Thyroid gland (tissue), 4 donors: ENCODE data around the gene COMTD1.

Experiments
- CTCF ChIP-seq, 6 experiments: fragments of 200-600 bp in 3 of 6; fragments of 450-650 bp in 3 of 6; sonication (generic) in 3 of 6; IDR thresholded peaks; one replicate each; pipeline ENCODE4 v1.5.1; 2016 to 2019; ENCODE audit warnings: antibody characterized with exemption in 6 of 6, mild to moderate bottlenecking in 2 of 6, inconsistent platforms in 1 of 6, moderate library complexity in 1 of 6
- POLR2A ChIP-seq, 2 donors: fragments of 450-650 bp; IDR thresholded peaks; one replicate each; pipeline ENCODE4 v1.6.1; 2017; ENCODE audit warnings: antibody characterized with exemption in 2 of 2, mild to moderate bottlenecking in 2 of 2, moderate library complexity in 1 of 2

GRCh38 chr10:75263806-75264205 lies 28.0 kb upstream of the COMTD1 start:
- TF ChIP-seq POLR2A (IDR thresholded peaks at IDR 0.05): no peak
- no peak for TF ChIP-seq CTCF (IDR thresholded peaks at IDR 0.05)
